Stimulated activated CD4-positive, alpha-beta T cell treated with anti-CD3 and anti-CD28 coated beads, Interleukin-4, amount 100 ng/mL, for 24 hours (primary cell): Measurements from ENCODE around the gene RRP1B.

ENCODE experiments used
- DNase-seq: peaks from one replicate; pipeline ENCODE4 v3.0.0-alpha.2; 2020

RRP1B gene

DNA sequence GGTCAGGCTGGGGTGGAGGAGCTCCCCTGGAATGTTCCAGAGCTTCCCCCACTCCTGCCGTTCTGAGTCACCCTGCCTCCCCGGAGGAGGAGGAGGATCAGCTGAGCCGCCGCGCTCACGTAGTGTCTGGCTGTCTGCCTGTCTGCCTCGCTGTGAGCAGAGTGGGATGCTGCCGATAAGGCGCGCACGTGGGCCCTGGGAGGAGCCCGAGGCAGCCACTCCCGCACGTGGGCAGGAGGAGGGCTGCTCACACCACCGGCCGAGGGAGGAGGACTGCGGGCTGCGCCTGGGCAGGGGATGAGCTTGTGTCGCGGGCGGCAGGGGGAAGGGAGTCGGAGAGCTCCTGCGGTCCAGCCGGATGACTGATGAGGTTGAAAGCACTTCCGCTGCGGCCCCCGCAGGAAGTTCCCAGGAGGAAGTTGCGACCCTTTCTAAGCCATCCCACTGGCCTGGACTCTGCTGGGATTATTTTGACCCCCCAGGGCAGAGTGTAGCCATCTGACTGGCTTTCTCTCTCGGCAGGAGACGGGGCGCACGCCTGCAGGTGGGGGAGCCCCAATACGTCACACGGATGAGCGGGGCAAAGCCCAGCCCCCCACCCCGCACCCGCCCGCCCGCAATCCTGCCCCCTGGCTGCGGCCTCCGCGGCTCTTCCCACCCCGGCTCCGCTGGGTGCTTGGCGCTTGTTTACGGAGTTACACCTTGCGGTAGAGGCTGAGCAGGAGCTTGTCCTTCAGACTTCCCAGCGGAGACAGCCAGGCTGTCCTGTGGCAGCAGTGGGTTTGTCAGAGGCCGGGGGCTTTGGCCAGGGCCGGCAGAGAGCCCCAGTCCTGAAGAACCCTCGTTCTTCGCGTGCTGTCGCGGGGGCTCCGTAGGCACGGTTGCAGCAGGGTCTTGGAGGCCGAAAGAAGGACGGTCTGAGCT is 69.4 kb downstream of the RRP1B start:
- DNase-seq, result peak; percentile 80

- no peak for DNase-seq
Observed at GRCh38 chr21:43731476-43731875, 72.1 kb downstream of the RRP1B start.

DNA sequence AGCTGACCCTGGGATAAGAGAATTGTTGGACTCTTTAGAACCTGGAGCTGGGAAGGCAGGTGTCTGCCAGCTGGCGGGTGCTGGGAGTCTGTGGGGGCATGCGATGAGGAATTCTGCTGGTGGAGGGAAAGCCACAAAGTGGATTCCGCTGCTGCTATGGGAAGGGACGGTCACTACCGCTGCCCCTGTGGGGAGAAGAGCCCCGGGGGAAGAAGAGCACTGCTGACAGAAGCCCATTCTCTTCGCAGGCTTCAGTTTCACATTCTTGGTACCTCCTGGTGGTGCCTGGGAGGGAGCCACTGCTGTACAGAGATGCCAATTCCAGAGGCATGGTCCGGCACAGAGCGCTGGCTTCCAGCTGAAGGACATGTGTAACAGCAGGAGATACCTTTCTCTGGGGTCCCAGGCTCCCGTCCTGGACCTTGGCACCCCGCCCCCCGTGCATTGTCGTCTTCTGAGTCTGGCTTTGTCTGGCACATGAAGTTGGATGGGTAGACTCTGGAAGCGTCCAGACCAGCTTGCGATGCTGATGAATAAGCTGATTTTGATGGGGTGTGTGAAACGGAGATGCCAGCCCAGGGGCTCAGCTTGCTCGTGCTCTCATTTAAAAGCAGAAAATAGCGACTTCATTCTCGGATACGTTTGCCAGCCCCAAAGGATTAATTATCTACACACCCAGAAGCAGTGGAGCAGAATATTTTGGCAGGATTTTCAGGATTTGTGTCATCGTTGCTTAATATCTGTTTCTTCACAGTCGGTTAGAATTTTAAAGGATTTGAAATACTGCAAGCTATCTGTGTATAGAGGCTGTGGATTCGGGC is 72.7 kb downstream of the RRP1B start:
- no peak for DNase-seq

DNA sequence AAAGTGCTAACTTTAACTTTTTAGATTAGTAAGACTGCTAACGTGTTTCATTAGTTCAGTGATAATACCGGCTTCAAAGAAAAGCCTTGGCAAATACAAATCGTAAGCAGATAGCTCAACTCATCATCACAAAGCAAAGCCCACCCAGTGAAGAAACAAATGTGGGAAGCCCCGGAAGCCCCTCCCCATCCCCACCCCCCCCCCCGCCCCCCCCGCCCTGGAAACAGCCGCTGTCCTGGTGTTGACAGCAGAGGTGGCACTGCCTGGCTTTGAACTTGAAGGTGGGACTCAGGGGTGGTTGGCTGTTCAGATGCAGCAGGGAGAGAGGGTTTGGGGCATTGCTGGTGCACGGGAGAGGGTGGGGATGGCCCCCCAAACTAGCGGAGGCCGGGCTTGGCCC is 73.7 kb downstream of the RRP1B start:
- DNase-seq, result no peak

DNA sequence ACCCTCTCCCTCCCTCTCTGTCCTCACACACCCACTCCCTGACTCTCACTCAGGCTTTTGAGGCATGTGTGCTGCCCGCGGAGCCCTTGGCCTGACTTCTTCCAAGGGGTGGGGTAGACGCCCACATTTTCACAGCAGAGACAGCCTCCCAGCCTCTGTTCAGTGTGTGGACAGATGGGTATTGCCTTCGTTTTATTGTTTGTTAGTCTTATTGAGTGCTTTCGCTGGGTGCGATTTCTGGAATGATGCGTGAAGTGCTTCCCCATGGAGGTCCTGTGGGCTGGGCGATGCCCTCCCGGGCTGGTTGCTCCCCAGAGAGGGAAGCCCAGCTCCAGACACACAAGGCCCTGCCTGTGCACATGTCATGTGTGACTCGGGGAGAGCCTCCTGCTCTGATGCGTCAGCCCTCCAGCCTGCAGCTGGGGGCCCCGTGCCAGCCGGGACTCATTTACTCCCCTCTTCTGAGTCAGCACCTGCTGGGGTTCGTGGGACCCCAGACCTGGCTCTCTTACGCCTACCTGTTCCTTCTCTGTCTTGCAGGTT is 74.2 kb downstream of the RRP1B start:
- peak; percentile 19 for DNase-seq

DNA sequence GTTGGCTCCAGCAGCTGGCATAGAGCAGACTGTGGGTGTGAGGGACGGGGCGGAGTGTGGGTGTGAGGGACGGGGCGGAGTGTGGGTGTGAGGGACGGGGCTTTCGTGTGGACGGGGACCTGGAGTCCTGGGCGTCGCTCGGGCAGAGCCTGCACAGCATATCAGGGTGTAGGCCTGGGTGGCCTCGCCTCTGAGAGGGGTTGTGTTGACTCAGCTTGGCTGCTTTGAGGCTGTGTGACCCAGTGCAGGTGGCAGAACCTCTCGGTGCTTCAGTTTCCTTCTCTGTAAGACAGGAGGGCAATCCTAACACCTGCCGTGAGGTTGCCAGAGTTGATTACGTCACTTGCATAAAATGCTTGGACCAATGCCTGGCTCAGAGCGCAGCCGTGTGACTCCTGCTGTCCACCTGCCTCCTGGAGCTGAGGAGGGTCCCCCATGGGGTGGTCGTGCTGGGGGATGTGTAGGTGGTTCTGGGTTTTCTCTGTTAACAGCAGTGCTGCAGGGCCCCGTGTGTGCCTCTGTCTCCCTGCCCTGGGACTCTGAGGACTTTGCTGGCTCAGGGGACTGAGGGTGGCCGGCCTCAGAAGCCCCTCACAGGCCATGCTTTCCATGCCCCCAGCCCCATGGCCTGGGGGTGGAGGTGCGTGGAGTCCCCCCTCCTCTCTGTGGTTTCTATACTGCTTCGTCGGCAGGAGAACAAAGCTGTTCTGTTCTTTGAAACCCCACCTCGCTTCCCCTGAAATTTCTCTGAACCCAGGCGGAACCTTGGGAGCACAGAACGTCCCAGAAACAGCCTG is 75.0 kb downstream of the RRP1B start:
- DNase-seq, result no peak

- no peak for DNase-seq
Observed at GRCh38 chr21:43734928-43735229, 75.5 kb downstream of the RRP1B start.

- DNase-seq, result no peak
Observed at GRCh38 chr21:43735236-43736091, 76.1 kb downstream of the RRP1B start.

- no peak for DNase-seq
Observed at GRCh38 chr21:43736224-43736883, 77.0 kb downstream of the RRP1B start.

- no peak for DNase-seq
Observed at GRCh38 chr21:43737158-43737950, 78.0 kb downstream of the RRP1B start.

GRCh38 chr21:43739621-43740435 is 80.5 kb downstream of the RRP1B start:
- no peak for DNase-seq

DNA sequence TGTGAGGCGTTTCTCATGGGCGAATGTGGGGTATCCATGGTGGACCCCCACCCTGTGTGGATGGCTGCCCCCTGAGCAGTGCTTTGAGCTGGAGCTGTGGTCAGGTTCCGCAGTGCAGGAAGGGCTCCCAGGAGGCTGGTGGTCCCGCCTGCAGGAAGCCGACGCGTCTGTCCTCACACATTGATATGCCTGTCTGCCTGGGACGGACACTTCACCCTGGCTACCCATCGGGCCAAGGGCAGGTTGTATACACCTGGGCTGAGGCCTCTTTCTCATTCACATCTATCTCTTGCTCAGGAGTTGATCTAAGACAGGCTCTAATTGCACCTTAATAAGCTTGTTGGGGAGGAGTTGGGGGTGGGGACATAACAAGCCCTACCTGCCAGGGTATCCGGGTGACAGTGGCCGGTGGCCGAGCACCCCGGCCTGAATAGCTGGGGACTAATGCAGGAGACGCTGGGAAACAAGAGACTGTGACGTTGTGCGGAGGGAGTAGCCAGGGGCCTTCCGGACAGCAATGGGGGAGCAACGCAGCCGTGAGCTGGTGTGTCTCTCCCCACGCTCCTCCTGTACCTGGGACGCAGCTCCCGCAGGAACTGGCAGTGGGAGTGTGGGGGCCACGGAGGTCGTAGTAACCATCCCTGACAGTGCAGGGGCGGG is 81.3 kb downstream of the RRP1B start:
- no peak for DNase-seq

- DNase-seq, result no peak
Observed at GRCh38 chr21:43741423-43742096, 82.2 kb downstream of the RRP1B start.

- DNase-seq, result no peak
Observed at GRCh38 chr21:43743947-43744346, 84.6 kb downstream of the RRP1B start.

- DNase-seq, result no peak
Observed at GRCh38 chr21:43744725-43745124, 85.4 kb downstream of the RRP1B start.
